HG03460 (cell line): ENCODE measurements around the gene SRCAP.
A peak's percentile ranks its signal among the peaks of the same experiment; 100 is the strongest.

Experiments used
- ATAC-seq: cut with Tn5 transposase; IDR thresholded peaks from one replicate; pipeline ENCODE4 v1.9.1; 2021; ENCODE audit not compliant: unreplicated experiment

The SRCAP gene

GRCh38 chr16:30728899-30729672 is 30.1 kb downstream of the SRCAP start:
- no peak for ATAC-seq

GRCh38 chr16:30731411-30731810 is 32.4 kb downstream of the SRCAP start:
- no peak for ATAC-seq

GRCh38 chr16:30736995-30737793 is 38.2 kb downstream of the SRCAP start:
- ATAC-seq, result no peak

- no peak for ATAC-seq
Measured at GRCh38 chr16:30737794-30738648, 39.0 kb downstream of the SRCAP start.

- ATAC-seq, result no peak
Measured at GRCh38 chr16:30738984-30739951, 40.3 kb downstream of the SRCAP start.

GRCh38 chr16:30740364-30741251 is 41.6 kb downstream of the SRCAP start:
- no peak for ATAC-seq

GRCh38 chr16:30741461-30741914 is 42.5 kb downstream of the SRCAP start:
- no peak for ATAC-seq

GRCh38 chr16:30743716-30744115 is 44.7 kb downstream of the SRCAP start:
- no peak for ATAC-seq

- ATAC-seq, result no peak
Measured at GRCh38 chr16:30744183-30744582, 45.2 kb downstream of the SRCAP start.

- ATAC-seq, result no peak
Measured at GRCh38 chr16:30745082-30745481, 46.1 kb downstream of the SRCAP start.

- ATAC-seq, result no peak
Measured at GRCh38 chr16:30746638-30747175, 47.7 kb downstream of the SRCAP start.

- no peak for ATAC-seq
Measured at GRCh38 chr16:30747331-30747730, 48.4 kb downstream of the SRCAP start.

GRCh38 chr16:30747799-30748633 is 49.0 kb downstream of the SRCAP start, which contains the start of gene PHKG2:
TSS of gene PHKG2 (plus strand) at chr16:30748425. CDS start at chr16:30748821, 396 bp downstream.
- ATAC-seq, result peak; percentile 96

- no peak for ATAC-seq
Measured at GRCh38 chr16:30748634-30749445, 49.9 kb downstream of the SRCAP start.

- no peak for ATAC-seq
Measured at GRCh38 chr16:30750201-30750600, 51.2 kb downstream of the SRCAP start.

GRCh38 chr16:30750876-30751465 is 52.0 kb downstream of the SRCAP start:
- no peak for ATAC-seq

GRCh38 chr16:30753596-30753995 is 54.6 kb downstream of the SRCAP start:
- ATAC-seq, result no peak
